K562 (cell line): ENCODE measurements around the gene TRIP12.

ENCODE experiments used
- EP300 ChIP-seq: IDR thresholded peaks from 2 replicates; pipeline ENCODE4 v1.6.1; 2012; ENCODE audit warnings: low read length, improper control_type of control experiment
- POLR2A ChIP-seq: fragments of 450-650 bp; conservative IDR thresholded peaks from 2 replicates; pipeline ENCODE4 v1.6.1; 2016
- YY1 ChIP-seq, 3 experiments: IDR thresholded peaks; 2 replicates each; pipeline ENCODE4 v1.6.1; 2011; ENCODE audit warnings: low read length in 2 of 3, mild to moderate bottlenecking in 2 of 3, moderate library complexity in 2 of 3, borderline replicate concordance in 1 of 3, control low read depth in 1 of 3, low read depth in 1 of 3; ENCODE audit not compliant: insufficient read depth in 3 of 3, insufficient replicate concordance in 2 of 3, control insufficient read depth in 1 of 3, insufficient read length in 1 of 3; ENCODE audit errors: extremely low read depth in 1 of 3

- TF ChIP-seq YY1 (IDR thresholded peaks at IDR 0.05; ENCODE audit: borderline replicate concordance in 1 of 3, control insufficient read depth in 1 of 3, extremely low read depth in 1 of 3, insufficient read depth in 3 of 3, insufficient read length in 1 of 3, insufficient replicate concordance in 2 of 3, low read depth in 1 of 3, low read length in 2 of 3) (no peak), POLR2A (no peak), EP300 (no peak)
Measured at GRCh38 chr2:229889023-229889422, 32.8 kb downstream of the TRIP12 start.
